ENCODE results near the gene IFNB1.

- TF ChIP-seq FOXK2 (IDR thresholded peaks at IDR 0.05) (no peak), CTBP1 (IDR thresholded peaks at IDR 0.05; ENCODE audit: borderline replicate concordance) (no peak), SP1 (IDR thresholded peaks at IDR 0.05) (no peak), HDGF (IDR thresholded peaks at IDR 0.05; ENCODE audit: borderline replicate concordance) (no peak), SUZ12 (IDR thresholded peaks at IDR 0.05) (no peak)
Measured at GRCh38 chr9:21119093-21119770, 41.5 kb upstream of the IFNB1 start.

Data from HEK293T (cell line).